NCI-H2171 (cell line): ENCODE results near the gene CDH4.

Experiments used
- DNase-seq: peaks from one replicate; lab custom pipeline; 2025; lab: John Stamatoyannopoulos, UW

Gene CDH4

DNA sequence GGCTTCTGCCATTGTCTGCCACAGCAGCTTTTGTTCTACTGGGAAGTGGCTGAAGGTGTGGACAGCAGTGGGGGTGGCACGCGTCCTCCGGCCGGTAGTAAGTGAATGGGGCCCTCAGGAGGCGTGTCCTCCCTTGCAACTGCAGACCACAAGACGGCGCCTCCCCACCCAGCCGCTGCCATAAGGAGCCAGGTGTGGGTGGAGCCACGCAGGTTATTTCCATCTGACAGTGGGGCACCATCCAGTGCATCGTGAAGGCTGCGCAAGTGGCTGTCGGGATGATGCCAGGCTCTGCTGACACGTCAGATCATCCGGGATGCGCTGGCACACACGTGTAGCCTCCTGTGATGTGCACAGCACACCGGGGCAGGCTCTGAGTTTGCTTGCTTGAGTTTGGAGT is 379.7 kb downstream of the CDH4 start:
- DNase-seq: no peak

DNA sequence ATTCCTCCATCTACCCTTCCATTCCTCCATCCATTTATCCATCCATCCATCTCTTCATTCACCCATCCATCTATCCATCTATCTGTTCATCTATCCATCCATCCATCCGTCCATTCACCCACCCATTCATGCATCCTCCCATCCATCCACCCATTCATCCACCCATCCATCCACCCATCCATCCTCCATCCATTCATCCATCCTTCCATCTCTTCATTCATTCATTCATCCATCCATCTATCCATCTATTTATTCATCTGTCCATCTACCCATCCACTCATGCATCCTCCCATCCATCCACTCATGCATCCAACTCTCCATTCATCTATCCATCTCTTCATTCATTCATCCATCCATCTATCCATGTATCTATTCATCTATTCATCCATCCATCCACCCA is 380.9 kb downstream of the CDH4 start:
- DNase-seq: no peak

DNA sequence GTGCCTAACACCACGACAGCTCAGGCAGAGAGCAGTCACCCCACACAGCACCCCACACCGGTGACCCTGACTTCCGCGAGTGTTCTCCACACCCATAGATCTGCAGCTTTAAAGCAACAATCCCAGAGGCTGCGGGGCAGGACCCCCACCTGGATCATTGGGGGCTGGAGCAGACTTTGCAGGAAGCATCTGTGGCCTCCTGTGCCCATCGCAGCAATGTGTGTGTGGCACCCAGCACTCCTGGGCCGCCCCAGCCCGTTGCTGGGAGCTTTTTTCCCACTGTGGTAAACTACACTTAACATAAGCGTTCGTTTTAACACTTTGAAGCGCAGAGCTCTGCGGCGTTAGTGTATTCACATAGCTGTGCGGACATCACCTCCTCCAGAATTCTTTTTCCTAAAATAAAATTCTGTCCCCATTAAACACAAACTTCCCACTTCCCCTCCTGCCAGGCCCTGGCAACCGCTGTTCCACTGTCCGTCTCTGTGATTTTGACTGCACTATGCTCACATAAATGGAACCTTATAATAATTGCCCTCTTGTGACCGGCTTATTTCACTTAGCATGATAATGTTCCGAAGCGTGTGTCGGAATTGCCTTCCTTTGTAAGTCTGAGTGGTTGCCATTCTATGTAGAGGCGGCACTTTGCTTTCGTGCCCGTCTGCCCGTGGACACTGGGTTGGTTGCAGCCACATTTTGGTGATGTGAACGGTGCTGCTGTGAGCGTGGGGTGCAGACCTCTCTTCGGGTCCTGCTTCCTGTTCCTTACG is 382.5 kb downstream of the CDH4 start:
- no peak for DNase-seq

DNA sequence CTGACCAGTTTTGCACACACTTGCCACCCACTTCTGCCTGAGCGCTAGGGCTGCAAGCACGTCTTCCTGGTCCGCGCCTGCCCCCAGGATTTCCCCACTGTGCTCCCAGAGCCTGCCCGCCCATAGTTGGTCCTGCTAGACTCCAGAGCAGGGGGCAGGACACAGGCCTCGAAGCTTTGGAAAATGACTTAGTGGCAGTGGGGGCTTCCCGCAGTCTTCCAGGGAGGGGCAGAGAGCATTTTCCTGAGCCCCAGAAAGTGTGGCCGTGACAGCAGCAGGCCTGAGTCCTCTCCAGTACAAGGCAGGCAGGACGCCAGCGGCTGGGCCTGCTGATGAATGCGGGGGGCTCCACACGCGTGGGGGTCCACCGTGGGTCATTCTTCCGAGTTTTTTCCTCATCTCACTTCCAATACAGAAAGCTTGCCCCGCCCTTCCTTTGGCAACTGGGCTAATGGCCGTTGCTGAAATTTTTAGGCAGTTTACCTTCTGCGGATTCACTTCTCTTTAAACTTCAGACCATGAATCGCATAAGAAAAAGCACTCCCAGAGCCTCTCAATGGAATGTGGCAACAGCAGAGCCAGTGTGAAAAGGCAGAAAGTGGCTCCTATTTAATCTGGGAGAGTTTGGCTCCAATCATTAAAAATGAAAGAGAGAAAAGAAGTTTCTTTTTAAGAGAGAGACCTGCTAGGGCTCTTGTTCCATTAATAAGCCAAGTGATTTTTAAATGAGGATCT is 383.8 kb downstream of the CDH4 start:
- DNase-seq: no peak

DNA sequence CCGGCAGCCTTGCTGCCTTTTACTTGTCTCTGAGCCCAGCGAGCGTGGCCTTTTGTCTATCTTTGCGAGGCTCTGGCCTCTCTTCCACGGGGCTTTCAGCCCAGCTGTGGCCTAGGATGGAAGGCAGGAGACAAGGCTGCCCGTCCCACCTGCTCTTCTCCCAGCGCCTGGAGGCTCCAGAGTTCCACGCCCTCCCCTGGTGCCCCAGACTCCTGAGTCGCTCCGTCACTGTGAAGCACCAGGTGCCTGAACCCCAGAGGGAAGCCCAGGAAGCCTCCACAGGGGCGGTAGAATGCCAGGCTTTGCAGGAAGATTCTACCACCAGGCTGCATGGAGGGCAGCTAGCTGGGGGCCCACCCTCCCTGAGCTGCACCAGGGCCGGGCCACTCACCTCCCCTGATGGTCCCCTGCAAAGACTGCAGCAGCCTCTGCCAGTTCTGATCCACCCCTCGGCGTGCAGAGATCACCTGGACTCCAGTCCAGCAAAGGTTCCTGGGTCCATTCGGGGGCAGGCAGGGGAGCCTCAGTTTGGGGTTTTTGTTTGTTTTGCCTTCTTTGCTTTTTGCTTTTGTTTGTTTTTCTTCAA is 384.6 kb downstream of the CDH4 start:
- DNase-seq: no peak

DNA sequence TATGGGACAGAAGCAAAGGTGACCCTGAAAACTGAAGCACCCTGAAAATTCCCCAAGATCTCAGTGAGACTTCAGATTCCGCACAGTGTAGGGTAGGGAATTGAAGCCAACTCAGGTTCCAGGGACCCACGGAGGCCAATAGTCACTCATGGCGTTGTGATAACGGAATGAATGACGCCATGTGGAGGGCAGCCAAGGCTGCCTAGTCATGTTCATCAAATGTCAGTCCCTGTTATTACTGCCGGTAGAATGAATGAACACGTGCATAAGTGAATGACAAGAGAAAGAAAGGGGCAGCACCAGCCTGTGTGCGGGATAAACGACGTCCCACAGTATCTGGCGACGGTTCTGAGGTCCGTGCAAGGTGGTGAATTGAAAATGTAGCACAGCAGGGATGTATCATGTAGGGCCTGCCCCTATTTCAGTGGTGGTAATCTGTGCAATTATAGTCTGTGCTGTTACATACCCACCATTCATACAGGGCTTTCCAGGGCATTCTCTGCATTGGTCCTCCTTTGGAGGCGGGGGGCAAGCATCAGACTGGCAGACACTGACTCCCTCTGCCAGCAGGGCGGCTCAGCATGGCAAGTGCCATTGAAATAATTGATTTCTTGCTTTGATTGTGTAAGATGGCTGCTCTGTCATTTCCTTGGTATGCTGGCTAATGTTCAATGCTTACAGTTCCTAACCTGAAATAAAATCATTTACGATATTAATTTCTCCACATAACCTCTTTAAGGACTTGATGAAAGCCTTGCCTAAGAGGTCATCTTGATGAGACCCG is 386.9 kb downstream of the CDH4 start:
- DNase-seq: no peak

DNA sequence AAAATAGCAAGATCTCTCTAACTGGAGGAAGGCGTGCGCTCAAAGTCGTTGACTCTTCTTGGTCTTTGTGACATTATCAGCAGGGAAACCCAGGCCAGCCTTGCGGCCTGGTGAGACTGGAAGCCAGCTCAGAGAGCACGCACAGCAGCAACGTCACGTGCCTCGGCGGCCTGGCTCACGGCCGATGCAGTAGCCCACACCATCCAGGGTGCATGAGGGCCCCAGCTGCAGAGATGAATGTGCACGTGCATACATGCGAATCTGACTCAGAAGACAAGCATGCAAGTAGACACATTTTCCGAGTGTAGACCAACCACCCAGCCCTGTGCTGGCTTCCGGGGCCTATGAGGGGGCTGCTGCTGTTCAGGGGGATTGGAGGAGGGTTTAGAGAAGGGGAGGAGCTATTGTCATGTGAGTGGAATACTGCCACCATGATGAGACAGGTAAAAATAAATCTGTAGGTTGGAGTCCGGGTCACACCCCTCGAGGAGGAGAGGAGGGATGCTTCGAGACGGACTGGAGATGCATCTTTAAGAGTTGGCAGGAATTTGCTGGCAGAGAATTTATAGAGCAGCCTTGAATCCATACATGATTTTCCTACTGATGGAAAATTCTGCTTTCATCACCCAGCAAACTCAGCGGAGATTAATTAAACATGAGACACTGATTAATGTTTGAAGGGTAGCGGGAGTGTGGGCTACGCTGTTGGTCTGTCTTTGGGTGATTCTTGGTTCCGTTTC is 388.2 kb downstream of the CDH4 start:
- no peak for DNase-seq

DNA sequence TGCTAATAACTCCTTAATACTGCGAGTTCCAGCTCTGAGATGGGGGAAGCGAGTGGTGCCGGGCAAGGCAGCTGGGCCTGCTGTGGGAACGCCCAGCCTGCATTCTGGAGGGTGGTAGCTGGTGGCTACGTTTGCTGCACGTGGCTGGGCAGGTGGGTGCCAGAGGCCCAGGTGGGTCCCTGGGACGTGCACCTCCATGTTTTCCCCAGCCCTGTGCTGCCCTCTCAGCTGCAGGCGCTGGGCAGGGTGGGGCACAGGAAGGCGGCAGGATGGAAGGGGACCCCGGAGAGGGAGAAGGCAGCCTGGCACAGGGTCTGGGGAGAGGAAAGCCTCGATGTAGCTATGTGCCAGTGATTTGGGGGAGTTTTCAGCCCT is 388.8 kb downstream of the CDH4 start:
- DNase-seq: no peak

DNA sequence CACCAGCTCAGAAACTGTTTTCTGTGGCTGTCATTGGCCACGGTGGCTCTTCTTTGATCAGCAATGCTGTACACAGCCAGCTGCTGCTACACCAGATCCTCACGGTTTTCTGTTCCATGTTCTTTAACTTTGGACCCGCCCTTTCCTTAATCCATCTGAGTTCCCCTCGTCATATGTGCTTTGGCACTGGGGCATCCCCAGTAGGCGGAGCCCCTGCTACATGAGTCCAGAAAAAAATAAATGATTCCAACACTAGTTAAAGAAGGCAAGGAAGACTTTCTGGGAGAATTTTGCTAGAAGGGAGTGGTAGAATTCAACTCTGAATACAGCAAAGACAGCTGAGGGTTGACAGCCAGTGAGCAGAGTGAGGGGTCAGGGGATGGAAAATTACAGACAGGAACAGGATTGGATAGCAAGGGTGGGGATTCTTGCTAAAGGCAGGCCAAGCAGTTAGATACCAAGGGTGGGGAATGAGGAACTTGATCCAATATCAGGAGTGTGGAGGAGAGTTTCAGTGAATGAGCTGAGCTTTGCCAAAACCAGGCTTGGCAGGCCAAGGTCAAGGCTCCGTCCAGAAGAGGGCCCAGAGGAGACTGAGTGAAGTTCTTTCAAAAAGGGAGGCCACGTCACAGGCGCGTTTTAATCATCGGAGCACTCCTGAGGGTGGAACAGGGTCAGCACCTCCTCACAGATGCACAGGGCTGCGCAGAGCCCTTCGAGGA is 391.8 kb downstream of the CDH4 start:
- DNase-seq: no peak

DNA sequence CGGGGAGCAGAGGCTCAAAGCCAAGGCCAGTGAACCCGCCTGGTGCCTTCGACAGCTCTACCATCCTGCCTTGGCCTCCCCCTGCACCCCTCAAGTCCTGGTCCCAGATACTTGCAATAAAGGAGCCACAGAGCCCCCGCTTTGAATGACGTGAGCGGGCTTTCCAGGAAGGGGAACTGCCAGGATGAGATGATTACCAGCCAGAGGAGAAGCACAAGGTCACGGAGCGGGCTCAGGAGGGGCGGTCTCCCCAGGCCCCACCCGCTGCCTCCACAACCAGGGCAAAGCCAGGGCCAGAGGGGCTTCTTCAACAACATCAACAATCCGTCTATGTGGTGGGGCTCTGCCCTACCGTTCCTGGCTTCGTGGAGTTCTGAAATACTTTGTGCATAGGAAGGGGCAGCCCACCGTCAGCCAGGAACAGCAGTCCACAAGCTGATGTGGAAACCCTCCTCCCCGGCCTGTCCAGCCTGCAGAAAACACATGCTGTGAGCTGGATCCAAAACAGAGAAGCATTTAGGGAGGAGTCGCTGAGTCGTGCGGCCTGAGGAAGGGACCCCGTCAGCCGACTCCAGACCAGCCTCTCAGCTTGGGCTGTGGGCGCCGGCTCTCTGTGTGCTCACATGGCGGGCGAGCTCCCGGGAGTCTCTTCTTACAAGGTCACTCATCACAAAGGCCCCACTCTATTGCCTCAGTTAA is 392.5 kb downstream of the CDH4 start:
- DNase-seq: no peak

DNA sequence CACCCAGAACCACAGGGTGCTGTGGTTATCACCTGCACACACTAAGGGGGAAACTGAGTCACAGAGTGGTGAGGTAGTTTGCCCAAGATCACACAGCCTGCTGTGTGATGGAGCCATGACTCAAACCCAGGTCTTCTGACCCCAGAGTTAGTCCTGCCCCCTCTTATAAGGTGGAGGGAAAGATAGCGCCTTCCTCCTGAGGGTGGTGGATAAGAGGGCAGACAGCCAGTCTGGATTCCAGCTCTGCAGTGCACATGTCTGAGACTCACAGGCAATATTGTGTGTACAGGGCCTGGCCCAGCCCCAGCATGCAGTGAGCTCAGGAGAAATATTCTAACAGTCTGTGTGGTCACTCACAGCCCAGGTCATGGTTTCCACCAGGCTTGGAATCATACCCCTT is 393.7 kb downstream of the CDH4 start:
- DNase-seq: no peak

DNA sequence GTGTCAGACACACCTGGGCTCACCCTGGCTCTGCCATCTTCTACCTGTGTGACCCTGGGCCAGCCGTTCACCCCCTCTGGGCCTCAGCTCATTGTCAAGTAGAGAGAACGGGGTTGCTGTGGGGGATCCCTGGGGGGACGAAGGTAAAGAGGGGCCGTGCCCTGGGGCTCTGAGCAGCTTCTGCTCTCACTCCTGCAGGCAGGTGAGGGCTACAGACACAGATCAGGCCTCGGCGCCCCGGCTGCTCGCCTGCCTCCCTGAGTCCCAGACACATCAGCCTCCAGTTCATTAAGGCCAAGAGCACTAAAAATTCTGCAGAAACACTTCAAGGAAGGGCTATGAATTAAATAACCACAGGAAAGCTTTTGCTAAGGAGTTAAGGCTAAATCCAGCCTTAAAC is 394.4 kb downstream of the CDH4 start:
- DNase-seq: no peak

DNA sequence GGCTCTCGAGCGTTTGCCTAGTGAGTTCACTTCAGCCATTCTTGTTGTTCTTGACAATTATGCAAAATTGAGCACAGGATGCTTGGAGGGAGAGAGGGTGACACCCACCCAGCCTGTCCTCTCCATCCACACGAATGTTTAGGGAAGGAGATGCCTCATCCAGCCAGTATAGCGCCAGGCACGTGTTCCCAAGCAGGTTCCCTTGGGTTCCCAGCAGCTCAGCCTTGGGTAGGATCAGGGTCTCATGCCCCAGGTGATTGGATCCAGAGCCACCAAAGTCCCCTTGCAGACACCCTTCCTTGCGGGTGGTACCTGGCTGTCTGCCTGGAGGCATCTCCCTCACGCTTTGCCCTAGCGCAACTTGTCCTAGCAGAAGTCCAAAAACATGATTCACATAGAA is 394.9 kb downstream of the CDH4 start:
- no peak for DNase-seq

DNA sequence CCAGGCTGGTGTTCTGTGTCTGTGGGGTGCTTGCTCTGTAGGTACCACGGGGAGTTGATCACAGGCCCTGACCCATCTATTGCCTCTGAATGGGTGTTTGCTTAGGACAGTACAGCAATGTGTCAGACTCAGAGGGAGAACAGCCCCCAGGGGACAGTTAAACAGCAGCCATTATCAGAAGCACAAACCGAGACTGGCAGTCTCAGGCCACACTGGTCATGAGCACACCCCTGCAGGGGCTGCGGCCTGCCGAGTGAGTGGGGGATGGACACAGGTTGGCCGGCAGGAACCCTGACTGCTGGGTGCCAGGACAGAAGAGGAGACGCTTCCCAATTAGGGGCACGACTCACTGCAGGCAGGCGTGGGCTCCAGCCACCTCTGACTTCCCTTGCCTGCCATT is 395.6 kb downstream of the CDH4 start:
- DNase-seq: no peak

DNA sequence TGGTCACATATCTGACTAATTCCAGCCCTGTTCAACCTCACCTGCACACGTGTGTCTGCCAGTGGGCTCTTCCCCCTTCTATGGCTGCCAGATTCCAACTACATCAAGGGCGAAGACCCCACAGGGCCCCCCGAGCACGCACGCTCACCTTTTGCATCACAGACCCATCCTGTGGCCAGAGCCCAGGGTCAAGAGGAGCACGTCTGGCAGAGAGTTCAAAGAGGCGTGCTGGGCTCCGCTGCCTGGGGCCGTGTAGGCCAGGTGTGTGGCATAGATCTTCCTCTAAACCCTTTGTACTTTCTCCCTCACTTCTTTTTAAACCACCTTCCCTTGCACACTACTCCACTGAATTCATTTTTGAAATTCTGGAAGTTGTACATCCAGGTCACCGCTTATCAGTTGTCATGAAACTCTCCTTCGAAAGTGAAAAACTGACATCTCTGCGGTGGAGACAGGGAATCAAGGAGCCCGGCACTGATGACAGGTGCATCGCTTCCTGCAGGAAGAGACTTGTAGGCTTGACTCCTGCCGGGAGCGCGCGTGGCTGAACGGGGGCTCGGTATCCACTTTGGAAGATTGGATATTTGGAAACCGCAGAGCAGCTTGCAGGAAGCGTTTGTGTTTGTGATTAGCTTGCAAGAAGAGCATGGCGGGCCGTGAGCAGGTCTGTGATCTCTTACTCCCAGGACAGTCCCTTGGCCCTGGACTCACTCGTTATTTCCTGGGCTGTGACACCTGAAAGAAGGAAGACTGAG is 397.2 kb downstream of the CDH4 start:
- DNase-seq: no peak

DNA sequence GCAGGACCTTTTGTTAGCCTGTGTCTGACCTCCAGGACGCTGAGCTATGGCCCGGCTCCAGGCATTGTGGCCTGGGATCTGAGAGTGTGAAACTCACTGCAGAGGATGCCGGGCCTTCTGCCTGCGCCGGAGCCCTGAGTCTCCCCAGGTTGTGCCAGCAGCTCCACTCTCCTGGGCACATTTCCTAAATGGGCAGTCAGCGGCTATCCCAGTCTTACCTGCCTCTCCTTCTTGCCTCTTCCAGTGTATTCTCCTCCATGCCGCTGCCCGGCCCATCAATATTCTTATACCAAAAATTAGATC is 397.8 kb downstream of the CDH4 start:
- no peak for DNase-seq

DNA sequence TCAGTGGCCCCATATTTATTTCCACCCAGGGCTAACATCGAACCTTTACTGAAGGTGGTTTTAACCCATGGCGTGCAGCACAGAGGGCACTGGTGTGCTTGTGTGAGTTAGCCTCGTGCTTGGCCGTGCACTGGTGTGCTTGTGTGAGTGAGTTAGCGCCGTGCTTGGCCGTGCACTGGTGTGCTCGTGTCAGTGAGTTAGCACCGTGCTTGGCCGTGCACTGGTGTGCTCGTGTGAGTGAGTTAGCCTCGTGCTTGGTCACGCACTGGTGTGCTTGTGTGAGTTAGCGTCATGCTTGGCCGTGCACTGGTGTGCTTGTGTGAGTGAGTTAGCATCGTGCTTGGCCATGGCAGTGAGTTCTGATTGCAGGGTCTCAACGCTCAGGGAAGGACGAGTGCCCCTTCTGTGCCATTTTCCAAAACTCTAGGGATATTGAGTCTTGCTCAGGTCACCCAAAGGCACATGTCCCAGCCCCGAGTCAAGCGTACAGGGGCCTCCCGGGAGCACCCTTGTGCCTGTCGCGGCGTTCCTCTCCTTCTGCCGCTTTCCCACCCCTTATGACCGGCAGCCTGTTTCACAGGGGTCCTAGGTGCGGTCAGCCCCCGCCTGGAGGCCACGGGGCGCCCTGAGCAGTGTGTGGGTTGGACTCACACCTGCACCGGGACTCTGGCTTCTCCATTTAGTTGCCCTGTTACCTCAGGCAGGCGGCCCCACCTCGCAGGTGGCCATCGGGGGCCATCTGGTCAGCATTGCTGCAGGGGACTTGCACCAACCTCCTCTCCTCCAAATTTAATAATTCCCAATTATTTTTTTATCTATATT is 399.1 kb downstream of the CDH4 start:
- DNase-seq: no peak

DNA sequence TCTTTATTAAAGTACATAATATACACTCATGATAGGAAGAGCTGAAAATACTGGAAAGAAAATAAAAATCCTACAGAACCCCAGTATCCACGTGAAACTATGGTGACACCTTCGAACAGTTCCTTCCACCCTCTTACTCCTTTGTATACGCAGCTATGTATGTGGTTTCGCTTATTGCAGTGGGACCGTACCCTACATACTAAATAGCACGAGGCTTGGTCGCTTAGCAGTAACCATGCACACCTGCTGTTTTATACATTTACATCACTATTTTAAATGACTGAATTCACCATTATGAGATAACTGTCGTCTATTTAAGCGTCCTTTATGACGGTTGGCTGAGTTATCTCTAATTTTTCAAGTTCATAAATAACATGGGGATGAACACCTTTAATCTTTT is 400.1 kb downstream of the CDH4 start:
- DNase-seq: no peak

DNA sequence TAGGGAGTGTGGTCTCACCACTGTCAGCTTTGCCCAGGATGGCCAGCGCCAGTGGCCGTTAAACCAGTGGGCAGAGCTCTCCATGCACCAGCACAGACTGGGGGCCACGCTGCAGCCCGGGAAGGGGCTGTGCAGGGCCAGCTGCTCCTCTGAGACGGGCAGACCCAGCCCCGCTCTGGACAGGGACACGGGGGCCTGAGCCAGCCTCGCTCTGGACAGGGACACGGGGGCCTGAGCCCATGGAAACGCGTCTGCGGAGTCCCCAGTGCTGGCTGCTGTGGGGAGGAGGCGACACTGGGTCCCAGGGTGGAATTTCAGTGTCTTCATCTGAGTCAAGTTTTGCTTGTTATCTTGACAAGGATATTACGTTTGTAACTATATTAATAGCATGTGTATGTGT is 402.7 kb downstream of the CDH4 start:
- DNase-seq: no peak
